Activated naive CD4-positive, alpha-beta T cell (primary cell): ENCODE measurements around the gene GNA14.
"Not testable (repeated sequence)": the region's sequence is repeated elsewhere in the genome, so short reads cannot be mapped to it uniquely, and the experiment has no call there.

Source experiments
- DNase-seq, 4 experiments: peaks; one replicate each; lab custom pipeline; 2025; lab: John Stamatoyannopoulos, UW

GNA14 gene

GRCh38 chr9:77643871-77644270 is 4.3 kb downstream of the GNA14 start:
- no peak for DNase-seq

GRCh38 chr9:77640741-77641580 is 7.2 kb downstream of the GNA14 start:
- no peak for DNase-seq

- no peak for DNase-seq
Measured at GRCh38 chr9:77632652-77633051, 15.5 kb downstream of the GNA14 start.

- DNase-seq, result not testable (repeated sequence)
Measured at GRCh38 chr9:77628864-77629263, 19.3 kb downstream of the GNA14 start.

GRCh38 chr9:77616191-77616590 is 31.9 kb downstream of the GNA14 start:
- DNase-seq, result no peak

GRCh38 chr9:77614645-77615044 is 33.5 kb downstream of the GNA14 start:
- no peak for DNase-seq

DNA sequence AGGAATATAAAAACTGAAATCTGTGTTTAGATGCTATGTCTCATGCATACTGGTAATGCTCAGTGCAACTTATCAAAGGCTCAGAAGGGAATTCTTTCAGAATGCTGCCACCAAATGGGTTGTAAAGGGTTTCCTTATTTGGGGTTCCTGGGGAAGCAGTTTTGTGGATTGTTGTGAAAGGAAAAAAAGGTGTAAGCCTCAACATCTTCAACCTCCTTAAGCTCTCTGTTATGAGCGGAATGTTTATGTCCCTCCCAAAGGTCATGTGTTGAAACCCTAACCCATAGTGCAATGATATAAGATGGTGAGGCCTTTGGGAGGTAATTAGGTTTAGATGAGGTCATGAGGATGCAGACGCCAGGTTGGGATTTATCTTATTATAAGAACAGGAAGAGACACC is 41.6 kb downstream of the GNA14 start:
- DNase-seq, result no peak

DNA sequence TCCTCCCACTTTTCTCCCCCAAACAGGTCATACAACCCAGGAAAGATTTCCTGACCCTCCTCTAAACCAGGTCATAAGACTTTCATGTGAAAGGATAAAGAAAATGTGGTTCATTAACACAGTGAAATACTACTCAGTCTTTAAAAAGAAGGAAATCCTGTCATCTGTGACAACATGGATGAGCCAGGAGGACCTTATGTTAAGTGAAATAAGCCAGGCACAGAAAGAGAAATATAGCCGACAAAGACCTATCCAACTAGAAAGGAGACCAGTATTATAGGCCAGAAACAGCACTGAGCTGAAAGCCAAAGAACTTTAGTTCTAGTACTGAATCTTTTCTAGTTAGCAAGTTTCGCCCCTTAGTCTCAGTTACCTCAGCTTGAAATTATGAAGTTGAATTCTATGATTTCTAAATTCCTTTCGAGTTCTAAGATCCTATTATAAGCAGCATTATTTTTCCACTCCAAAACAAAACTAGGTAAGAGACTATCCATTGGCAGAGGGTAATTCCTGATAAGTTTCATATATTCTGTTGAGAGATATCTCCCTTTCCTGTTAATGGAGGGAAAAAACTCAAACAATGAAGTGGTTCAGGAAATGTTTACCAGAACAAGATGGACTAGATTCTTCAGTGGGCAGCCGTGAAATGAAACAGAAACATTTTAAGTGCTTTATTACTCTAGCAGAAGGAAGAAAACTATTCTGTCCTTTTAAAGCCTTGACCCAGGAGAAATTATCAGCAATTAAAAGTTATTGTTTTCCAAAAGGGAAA is 42.5 kb downstream of the GNA14 start:
- DNase-seq, result no peak

DNA sequence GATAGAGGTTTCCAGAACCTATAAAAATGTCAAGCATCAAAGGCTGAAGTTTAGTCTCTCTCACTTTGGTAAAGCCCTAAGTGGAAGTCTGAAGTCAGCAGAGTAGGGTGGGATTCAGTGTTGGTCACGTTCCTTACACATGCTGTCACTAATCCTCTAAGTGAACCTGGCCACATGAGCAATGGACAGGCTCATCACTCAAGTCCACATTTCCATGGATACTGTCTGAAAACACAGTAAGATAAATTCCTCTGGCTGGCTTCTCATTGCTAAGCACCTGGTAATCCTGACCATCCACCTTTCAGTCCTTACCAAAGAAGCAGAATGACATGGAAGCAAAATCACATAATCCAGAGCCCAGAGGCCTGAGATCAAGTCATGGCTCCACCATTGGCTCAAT is 43.8 kb downstream of the GNA14 start:
- DNase-seq, result no peak

DNA sequence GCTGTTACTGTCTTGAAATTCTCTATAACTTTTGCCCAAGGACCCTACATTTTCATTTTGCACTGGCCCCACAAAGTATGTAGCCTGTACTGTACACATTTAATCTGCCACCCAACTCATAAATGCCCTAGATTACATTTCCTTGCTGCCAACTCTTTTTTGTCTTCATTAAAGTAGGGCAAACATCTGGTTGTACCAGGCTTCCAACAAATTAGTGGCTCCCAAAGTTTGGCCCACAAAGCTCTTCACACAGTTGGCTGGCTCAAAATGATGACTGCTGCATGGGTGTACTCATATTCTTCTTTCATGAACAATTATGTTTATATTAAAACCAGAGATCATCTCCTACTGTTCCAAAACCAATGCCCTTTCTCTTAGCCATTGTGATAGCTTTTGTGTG is 45.3 kb downstream of the GNA14 start:
- no peak for DNase-seq

- no peak for DNase-seq
Measured at GRCh38 chr9:77601476-77602099, 46.5 kb downstream of the GNA14 start.

DNA sequence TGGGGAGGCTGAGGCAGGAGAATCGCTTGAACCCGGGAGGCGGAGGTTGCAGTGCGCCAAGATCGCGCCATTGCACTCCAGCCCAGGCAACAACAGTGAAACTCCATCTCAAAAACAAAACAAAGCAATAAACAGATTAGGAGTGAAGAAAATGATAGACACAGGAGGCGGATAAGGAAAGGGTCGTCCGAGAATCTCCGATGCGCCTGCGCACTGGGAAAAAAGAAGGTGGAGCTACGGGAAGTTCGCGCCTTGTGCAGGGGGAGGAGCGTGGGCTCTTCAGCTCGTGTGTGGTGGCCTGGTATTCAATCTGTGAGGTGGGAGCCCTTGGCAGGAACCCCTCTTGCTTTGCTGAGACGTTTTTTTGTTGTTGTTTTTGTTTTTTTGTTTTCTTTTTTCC is 47.3 kb downstream of the GNA14 start:
- no peak for DNase-seq

GRCh38 chr9:77599492-77599891 is 48.6 kb downstream of the GNA14 start:
- DNase-seq, result no peak

DNA sequence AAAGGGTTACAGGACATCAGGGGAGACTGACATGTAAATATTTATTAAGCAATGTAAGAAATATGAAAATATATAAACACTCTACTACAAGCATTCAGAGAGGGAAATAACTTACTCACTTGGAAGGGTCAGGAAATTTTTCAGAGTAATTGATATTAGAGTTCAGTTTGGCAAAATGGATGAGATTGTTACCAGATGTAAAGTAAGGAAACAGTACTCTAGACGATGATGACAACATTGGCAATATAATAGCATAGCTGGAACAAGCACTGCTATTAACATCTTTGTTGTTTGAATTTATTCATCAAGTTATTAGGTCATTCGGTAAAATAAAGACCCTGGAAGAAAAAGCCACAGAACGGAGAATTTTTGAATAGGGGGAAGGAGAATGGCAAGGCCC is 49.1 kb downstream of the GNA14 start:
- no peak for DNase-seq

- no peak for DNase-seq
Measured at GRCh38 chr9:77598524-77598923, 49.6 kb downstream of the GNA14 start.

- DNase-seq, result no peak
Measured at GRCh38 chr9:77597057-77597456, 51.1 kb downstream of the GNA14 start.

DNA sequence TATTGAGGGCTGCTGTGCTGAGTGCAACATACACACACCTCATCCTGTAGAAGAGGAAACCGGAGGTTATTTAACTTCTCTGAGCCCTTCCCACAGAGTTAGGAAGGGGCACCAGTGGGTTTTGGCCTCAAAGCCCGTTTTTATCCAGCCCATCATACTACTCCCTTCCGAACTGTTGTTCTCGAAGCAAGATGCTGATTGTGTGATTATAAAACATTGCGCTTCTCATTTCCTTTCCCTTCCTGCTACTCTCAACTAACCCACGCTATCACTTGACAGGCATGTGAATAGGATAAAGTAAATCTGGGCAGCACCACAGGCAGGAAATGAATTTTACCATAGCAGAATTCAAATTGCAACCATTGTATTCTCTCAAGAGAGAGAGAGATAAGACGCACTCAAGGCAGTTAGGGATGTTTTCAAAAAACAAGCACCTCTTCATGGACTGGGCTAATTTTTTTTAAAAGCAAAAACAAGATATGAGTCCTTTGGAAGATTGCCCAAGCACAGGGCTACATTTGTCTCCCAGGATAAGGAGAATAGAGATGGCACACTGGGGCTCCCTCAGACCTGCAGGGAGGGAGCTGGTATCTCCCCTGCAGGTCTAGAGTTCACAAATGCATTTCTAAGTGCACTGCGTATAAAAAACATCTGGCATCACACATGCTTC is 52.6 kb downstream of the GNA14 start:
- DNase-seq, result no peak

- no peak for DNase-seq
Measured at GRCh38 chr9:77594963-77595362, 53.2 kb downstream of the GNA14 start.

DNA sequence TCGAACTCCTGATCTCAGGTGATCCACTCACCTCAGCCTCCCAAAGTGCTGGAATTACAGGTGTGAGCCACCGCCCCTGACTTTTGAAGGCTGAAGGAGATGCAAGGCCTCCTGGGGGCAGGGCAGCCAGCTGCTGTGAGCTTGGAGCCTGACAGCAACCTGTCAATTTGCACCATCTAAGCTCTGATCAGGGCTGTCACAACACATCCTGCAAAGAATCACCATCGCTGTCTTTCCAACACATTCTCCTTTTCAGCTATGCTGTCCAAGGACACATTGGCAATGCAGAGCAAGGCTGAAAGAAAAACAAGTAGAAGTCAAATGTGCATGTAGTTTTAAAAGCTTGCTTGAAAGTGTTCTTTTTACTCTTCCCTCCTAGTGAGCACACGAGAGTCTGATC is 54.6 kb downstream of the GNA14 start:
- DNase-seq, result no peak

DNA sequence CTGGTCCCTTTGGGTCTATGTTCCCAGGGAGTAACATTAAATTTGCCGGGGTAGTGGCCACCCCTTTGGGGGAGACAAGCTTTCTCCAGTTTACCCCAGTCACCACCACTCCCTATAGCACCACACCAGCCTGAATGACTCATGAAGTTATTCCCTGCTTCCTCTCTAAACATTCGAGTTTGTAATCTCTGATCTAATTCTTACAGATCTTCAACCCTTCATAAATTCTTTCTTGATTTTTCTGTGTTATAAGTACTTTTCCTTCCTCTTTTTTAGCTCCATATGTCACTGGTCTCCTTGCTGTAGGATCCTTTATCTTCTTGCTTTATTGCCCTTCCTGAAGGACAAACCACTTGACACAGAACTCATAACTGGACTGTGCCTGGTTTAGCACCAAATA is 55.6 kb downstream of the GNA14 start:
- no peak for DNase-seq

DNA sequence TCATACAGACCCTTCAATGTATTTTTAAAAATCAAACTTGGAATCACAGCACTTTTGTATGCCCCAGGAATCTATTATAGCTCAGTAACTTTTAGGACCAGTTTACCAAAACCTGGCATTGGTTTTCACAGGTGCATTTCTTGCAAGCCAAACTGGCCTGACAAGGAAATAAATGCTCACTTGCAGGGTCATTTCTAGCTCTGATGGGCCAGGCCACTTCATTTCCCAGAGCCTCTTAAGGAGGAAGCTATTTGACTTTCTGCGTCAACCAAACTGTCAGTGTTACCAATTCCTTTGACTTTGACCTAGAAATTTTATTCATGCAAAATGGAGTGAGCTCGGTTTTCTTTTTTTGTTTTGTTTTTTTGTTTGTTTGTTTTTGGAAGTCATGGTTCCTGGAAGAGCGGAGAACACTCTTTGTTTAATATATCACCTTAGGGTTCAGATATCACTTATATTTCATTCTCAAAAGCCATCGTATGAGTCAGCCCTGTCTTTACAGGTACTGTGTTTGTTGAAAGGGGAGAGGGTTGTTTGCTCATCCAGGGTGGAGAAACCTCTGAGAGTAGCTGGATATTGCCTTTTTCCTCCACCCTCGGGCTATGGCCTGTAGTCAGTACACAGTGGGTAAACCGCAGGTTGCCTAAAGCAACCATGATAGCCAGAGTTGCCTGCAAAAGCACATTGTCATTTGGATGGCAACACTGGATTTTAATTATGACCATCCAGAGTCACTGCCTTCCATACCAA is 58.9 kb downstream of the GNA14 start:
- DNase-seq, result no peak
